Urinary bladder (tissue), 4 donors: Measurements from ENCODE around the gene RPS6KA2. TPM values are rescaled to one million over a fixed set of nuclear protein-coding genes. Genes with fewer than 3 reads are reported as not detected.

Experiments
- DNase-seq: peaks from one replicate; pipeline ENCODE4 v3.0.0-alpha.2; 2015; ENCODE audit errors: extremely low spot score
- H3K27ac ChIP-seq: one replicate; pipeline ENCODE4 v1.5.1; 2013; ENCODE audit warnings: low read depth, mild to moderate bottlenecking, moderate library complexity
- H3K36me3 ChIP-seq: one replicate; pipeline ENCODE4 v1.6.1; 2013; ENCODE audit warnings: mild to moderate bottlenecking, moderate library complexity; ENCODE audit not compliant: insufficient read depth
- H3K4me1 ChIP-seq: one replicate; pipeline ENCODE4 v1.6.1; 2013; ENCODE audit warnings: mild to moderate bottlenecking, moderate library complexity; ENCODE audit not compliant: insufficient read depth
- H3K4me3 ChIP-seq: one replicate; pipeline ENCODE4 v1.5.1; 2013; ENCODE audit warnings: low read depth, low read length
- WGBS: extraction: QIAGEN DNeasy Blood & Tissue Kit; methylation state at CpG from one replicate; pipeline ENCODE4 v1.1.7; 2013; 5-methylcytosine and 5-hydroxymethylcytosine counted together
- polyA plus RNA-seq: library from polyadenylated mRNA; stranded (reverse); fragments of 200-250 nt; gene quantifications from one replicate; pipeline ENCODE4 v1.2.3, GENCODE V29; 2013
- total RNA-seq: library from RNA; depleted of rRNA; stranded (reverse); fragments of >200 nt; gene quantifications from one replicate; pipeline ENCODE4 v1.2.3, GENCODE V29; 2014
- donor health status: healthy with polysubstance abuse.
- donor health status: healthy.

Gene RPS6KA2
- total and polyA plus RNA-seq, 2 donors: 34.7 to 67.0 TPM

GRCh38 chr6:166661327-166662085, 34.5 kb upstream of the RPS6KA2 start:
- 88% methylated on average over 12 of the region's 12 CpGs for WGBS
- no peaks in the 10 kb centered on the region for H3K36me3 ChIP-seq
- H3K4me3 ChIP-seq: no peak overlapping the region
- H3K27ac ChIP-seq: no peak overlapping the region
- no peaks in the 10 kb centered on the region for H3K4me1 ChIP-seq
- DNase-seq: no peak

GRCh38 chr6:166660157-166660688, 33.2 kb upstream of the RPS6KA2 start:
- Histone ChIP-seq H3K36me3 (no peaks in the 10 kb centered on the region), H3K4me3 (no peak overlapping the region), H3K27ac (no peak overlapping the region), H3K4me1 (no peaks in the 10 kb centered on the region)
- 73% methylated on average over 5 of the region's 5 CpGs for WGBS
- no peak for DNase-seq

- DNase-seq: no peak
- Histone ChIP-seq H3K4me3 (no peak overlapping the region), H3K36me3 (no peaks in the 10 kb centered on the region), H3K4me1 (no peaks in the 10 kb centered on the region), H3K27ac (no peak overlapping the region)
- 93% methylated on average over 13 of the region's 13 CpGs for WGBS
Measured at GRCh38 chr6:166659581-166659980, 32.5 kb upstream of the RPS6KA2 start.

- DNase-seq: no peak
- 89% methylated on average over 9 of the region's 9 CpGs for WGBS
- no peaks in the 10 kb centered on the region for H3K36me3 ChIP-seq
- H3K27ac ChIP-seq: no peak overlapping the region
- H3K4me3 ChIP-seq: no peak overlapping the region
- H3K4me1 ChIP-seq: no peaks in the 10 kb centered on the region
Measured at GRCh38 chr6:166658792-166659150, 31.7 kb upstream of the RPS6KA2 start.

- no peaks in the 10 kb centered on the region for H3K36me3 ChIP-seq
- H3K27ac ChIP-seq: no peak overlapping the region
- no peak overlapping the region for H3K4me3 ChIP-seq
- no peak for DNase-seq
- 97% methylated on average over 19 of the region's 19 CpGs for WGBS
- no peaks in the 10 kb centered on the region for H3K4me1 ChIP-seq
Measured at GRCh38 chr6:166658115-166658791, 31.2 kb upstream of the RPS6KA2 start.

GRCh38 chr6:166657531-166657930, 30.5 kb upstream of the RPS6KA2 start:
- Histone ChIP-seq H3K4me3 (no peak overlapping the region), H3K4me1 (no peaks in the 10 kb centered on the region), H3K36me3 (no peaks in the 10 kb centered on the region), H3K27ac (no peak overlapping the region)
- no peak for DNase-seq
- 83% methylated on average over 9 of the region's 9 CpGs for WGBS

GRCh38 chr6:166656230-166657151, 29.4 kb upstream of the RPS6KA2 start:
- Histone ChIP-seq H3K27ac (no peak overlapping the region), H3K4me1 (no peaks in the 10 kb centered on the region), H3K36me3 (no peaks in the 10 kb centered on the region), H3K4me3 (no peak overlapping the region)
- WGBS: 67% methylated on average over 34 of the region's 34 CpGs
- DNase-seq: no peak

- Histone ChIP-seq H3K4me1 (no peaks in the 10 kb centered on the region), H3K27ac (no peak overlapping the region), H3K4me3 (no peak overlapping the region), H3K36me3 (no peaks in the 10 kb centered on the region)
- no peak for DNase-seq
- 84% methylated on average over 15 of the region's 15 CpGs for WGBS
Measured at GRCh38 chr6:166655713-166656229, 28.7 kb upstream of the RPS6KA2 start.

GRCh38 chr6:166655251-166655650, 28.2 kb upstream of the RPS6KA2 start:
- Histone ChIP-seq H3K27ac (no peak overlapping the region), H3K4me3 (no peak overlapping the region), H3K36me3 (no peaks in the 10 kb centered on the region), H3K4me1 (no peaks in the 10 kb centered on the region)
- no peak for DNase-seq
- 79% methylated on average over 6 of the region's 6 CpGs for WGBS

GRCh38 chr6:166654573-166654972, 27.5 kb upstream of the RPS6KA2 start:
- DNase-seq: no peak
- 79% methylated on average over 7 of the region's 7 CpGs for WGBS
- H3K27ac ChIP-seq: no peak overlapping the region
- H3K36me3 ChIP-seq: no peaks in the 10 kb centered on the region
- no peaks in the 10 kb centered on the region for H3K4me1 ChIP-seq
- H3K4me3 ChIP-seq: no peak overlapping the region

GRCh38 chr6:166653639-166653941, 26.5 kb upstream of the RPS6KA2 start:
- WGBS: 95% methylated on average over 4 of the region's 4 CpGs
- DNase-seq: no peak
- Histone ChIP-seq H3K27ac (no peak overlapping the region), H3K4me1 (no peaks in the 10 kb centered on the region), H3K36me3 (no peaks in the 10 kb centered on the region), H3K4me3 (no peak overlapping the region)

GRCh38 chr6:166650824-166651807, 24.1 kb upstream of the RPS6KA2 start:
- WGBS: 79% methylated on average over 12 of the region's 12 CpGs

More at GRCh38 chr6:166650824-166651807, 24.1 kb upstream of the RPS6KA2 start:
- Histone ChIP-seq H3K4me3 (no peak overlapping the region), H3K27ac (no peak overlapping the region), H3K4me1 (no peaks in the 10 kb centered on the region), H3K36me3 (no peaks in the 10 kb centered on the region)
- no peak for DNase-seq
